Kidney (tissue), 14 donors: Measurements from ENCODE around the gene RNASE11. TPM values are rescaled to one million over a fixed set of nuclear protein-coding genes. Genes with fewer than 3 reads are reported as not detected.

ENCODE experiments used
- DNase-seq, 5 donors: peaks; one replicate each; pipeline ENCODE4 v3.0.0-alpha.2; 2013 to 2020
- FAIRE-seq: peaks from 2 replicates; lab custom pipeline; 2012; peaks lifted over from hg19 to GRCh38; lab: Jason Lieb, UNC
- H3K27ac ChIP-seq, 2 donors: one replicate each; pipeline ENCODE4 v1.7.0; 2013; ENCODE audit warnings: low read depth in 2 of 2, low read length in 2 of 2, inconsistent platforms in 1 of 2
- H3K27me3 ChIP-seq: one replicate; pipeline ENCODE4 v1.7.1; 2013; ENCODE audit warnings: low read length, inconsistent platforms; ENCODE audit not compliant: control insufficient read depth, insufficient read depth
- H3K36me3 ChIP-seq, 3 donors: one replicate each; pipeline versions ENCODE4 v1.7.0 to v1.7.1; 2013; ENCODE audit warnings: low read length in 3 of 3, control low read depth in 1 of 3, inconsistent platforms in 1 of 3; ENCODE audit not compliant: insufficient read depth in 3 of 3, control insufficient read depth in 2 of 3
- H3K4me1 ChIP-seq, 3 donors: one replicate each; pipeline versions ENCODE4 v1.7.0 to v1.7.1; 2013; ENCODE audit warnings: low read length in 3 of 3, inconsistent platforms in 1 of 3, low read depth in 1 of 3; ENCODE audit not compliant: control insufficient read depth in 2 of 3, insufficient read depth in 2 of 3
- H3K4me3 ChIP-seq, 3 donors: one replicate each; pipeline versions ENCODE4 v1.7.0 to v1.8.1; 2013; ENCODE audit warnings: low read length in 3 of 3, control low read depth in 1 of 3, inconsistent platforms in 1 of 3
- H3K9ac ChIP-seq, 3 donors: one replicate each; pipeline versions ENCODE4 v1.7.0 to v1.7.1; 2013; ENCODE audit warnings: low read length in 3 of 3, control low read depth in 1 of 3, inconsistent platforms in 1 of 3
- H3K9me3 ChIP-seq, 3 donors: one replicate each; pipeline versions ENCODE4 v1.7.0 to v1.7.1; 2013; ENCODE audit warnings: low read length in 3 of 3, control low read depth in 1 of 3, inconsistent platforms in 1 of 3; ENCODE audit not compliant: control insufficient read depth in 2 of 3, insufficient read depth in 1 of 3
- intact Hi-C: fragments of 100-400 bp; cut with DNase I; formaldehyde crosslinking; loops from one replicate; pipeline ENCODE4 v1.11.1; 2022
- polyA plus RNA-seq: library from polyadenylated mRNA; stranded (reverse); fragments of 350-450 nt; fragmentation: Illumina TruSeq; extraction: RNeasy Lipid Tissue Mini Kit (QIAGEN cat#74804); gene quantifications from one replicate; pipeline ENCODE4 v1.2.3, GENCODE V29; 2014; ENCODE audit warnings: low read depth, low replicate concordance; ENCODE audit not compliant: insufficient read depth
- total RNA-seq: library from RNA; stranded (reverse); fragmentation: NEBNext Ultra II Directional; extraction: Animal tissue kit (Norgen Biotek cat#: 25700); gene quantifications from one replicate; pipeline ENCODE4 v1.2.1, GENCODE V29; 2021
- TF ChIP-seq, protein P1 (sequence below): IDR thresholded peaks from 3 replicates; pipeline ENCODE4 v1.5.1; 2012; ENCODE audit warnings: mild to moderate bottlenecking, moderate library complexity, borderline replicate concordance; ENCODE audit not compliant: insufficient read depth; ENCODE audit errors: extremely low read depth
- donor health status: control.
- donor health status: control.
- donor health status: control.
- donor health status: control.
- donor health status: control.
- donor health status: DM: yes; HTN: yes; CAD: no.
- donor health status: Normal renal cell carcinoma (clear cell type).

Gene RNASE11
- total and polyA plus RNA-seq, 2 donors from 2014 or later, result not detected

DNA sequence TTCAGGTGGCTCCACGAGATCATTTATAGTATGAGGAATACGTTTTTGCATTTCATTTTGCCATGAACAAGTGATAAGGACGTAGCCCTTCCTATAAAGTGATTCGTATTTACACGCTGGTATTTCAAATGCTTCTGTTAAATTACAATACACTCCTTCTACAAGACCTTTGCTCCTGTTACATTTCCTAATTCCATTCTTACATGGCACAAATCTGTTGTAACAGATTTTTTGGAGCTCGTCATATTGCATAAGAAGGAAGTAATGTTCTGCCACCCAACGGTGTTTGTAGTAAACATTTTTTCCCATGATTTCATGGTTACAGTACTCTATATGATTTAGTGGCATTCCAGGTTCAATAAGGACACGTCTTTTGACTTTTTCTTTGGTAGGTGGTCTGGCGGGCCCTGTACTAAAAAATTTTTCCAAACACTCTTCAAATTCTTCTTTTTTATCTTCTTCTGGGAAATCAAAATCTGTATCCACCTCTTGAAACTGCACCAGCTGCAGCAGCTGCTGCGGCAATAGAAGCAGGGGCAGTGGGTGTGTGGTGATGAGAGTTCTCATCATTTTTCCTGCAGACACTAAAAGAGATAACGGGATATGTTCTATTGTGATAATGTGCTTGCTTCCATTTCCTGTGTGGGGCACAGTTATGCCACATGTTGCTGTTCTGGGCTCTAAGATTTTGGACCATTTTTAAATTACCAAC lies 31.1 kb downstream of the RNASE11 start:
- no peak overlapping the region for H3K4me3 ChIP-seq
- H3K4me1 ChIP-seq, result no peaks in the 10 kb centered on the region
- H3K27me3 ChIP-seq, result no peaks in the 10 kb centered on the region
- H3K9me3 ChIP-seq, result no peaks in the 10 kb centered on the region
- FAIRE-seq, result no peak
- H3K27ac ChIP-seq, result no peak overlapping the region
- no peak overlapping the region for H3K9ac ChIP-seq
- TF ChIP-seq, protein P1, sequence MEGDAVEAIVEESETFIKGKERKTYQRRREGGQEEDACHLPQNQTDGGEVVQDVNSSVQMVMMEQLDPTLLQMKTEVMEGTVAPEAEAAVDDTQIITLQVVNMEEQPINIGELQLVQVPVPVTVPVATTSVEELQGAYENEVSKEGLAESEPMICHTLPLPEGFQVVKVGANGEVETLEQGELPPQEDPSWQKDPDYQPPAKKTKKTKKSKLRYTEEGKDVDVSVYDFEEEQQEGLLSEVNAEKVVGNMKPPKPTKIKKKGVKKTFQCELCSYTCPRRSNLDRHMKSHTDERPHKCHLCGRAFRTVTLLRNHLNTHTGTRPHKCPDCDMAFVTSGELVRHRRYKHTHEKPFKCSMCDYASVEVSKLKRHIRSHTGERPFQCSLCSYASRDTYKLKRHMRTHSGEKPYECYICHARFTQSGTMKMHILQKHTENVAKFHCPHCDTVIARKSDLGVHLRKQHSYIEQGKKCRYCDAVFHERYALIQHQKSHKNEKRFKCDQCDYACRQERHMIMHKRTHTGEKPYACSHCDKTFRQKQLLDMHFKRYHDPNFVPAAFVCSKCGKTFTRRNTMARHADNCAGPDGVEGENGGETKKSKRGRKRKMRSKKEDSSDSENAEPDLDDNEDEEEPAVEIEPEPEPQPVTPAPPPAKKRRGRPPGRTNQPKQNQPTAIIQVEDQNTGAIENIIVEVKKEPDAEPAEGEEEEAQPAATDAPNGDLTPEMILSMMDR, result no peak
- DNase-seq, result no peak
- no peaks in the 10 kb centered on the region for H3K36me3 ChIP-seq
- intact Hi-C loops, result no loop called here

DNA sequence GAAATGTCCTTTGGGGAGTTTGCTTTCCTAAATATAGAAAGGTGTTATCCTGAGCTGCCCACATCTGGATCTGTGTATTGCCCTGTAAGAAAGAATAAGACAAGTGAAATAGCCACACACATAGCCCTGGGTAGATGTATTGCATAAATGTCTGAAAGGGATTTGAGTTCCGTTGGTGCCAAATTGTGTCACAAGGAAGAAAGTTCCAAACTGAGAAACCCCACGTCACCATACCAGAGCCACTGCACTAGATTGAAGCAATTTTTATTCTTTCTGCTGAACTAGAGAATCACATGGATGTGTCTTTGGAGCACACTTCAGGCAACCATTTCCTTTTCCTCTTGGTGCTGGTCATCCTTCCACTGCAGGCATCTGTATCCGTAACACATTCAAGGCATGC lies 32.0 kb downstream of the RNASE11 start:
- no peak for FAIRE-seq
- TF ChIP-seq, protein P1, result no peak

GRCh38 chr14:20553024-20553423 lies 34.8 kb downstream of the RNASE11 start:
- Histone ChIP-seq H3K9me3 (no peaks in the 10 kb centered on the region), H3K36me3 (no peaks in the 10 kb centered on the region), H3K9ac (no peak overlapping the region), H3K27ac (no peak overlapping the region), H3K27me3 (no peaks in the 10 kb centered on the region), H3K4me1 (no peaks in the 10 kb centered on the region), H3K4me3 (no peak overlapping the region)
- TF ChIP-seq, protein P1, result no peak
- DNase-seq (no peak), FAIRE-seq (no peak)
- intact Hi-C loops, result no loop called here

More for the DNA sequence above, 32.0 kb downstream of the RNASE11 start:
- no peak overlapping the region for H3K9ac ChIP-seq
- no peak overlapping the region for H3K27ac ChIP-seq
- H3K4me3 ChIP-seq, result no peak overlapping the region
- no peaks in the 10 kb centered on the region for H3K4me1 ChIP-seq
- no peaks in the 10 kb centered on the region for H3K27me3 ChIP-seq
- no peaks in the 10 kb centered on the region for H3K36me3 ChIP-seq
- H3K9me3 ChIP-seq, result no peaks in the 10 kb centered on the region
- intact Hi-C loops, result no loop called here
- no peak for DNase-seq

GRCh38 chr14:20551606-20552005 lies 36.2 kb downstream of the RNASE11 start:
- intact Hi-C loops, result no loop called here
- FAIRE-seq (no peak), DNase-seq (no peak)
- Histone ChIP-seq H3K4me3 (no peak overlapping the region), H3K9ac (no peak overlapping the region), H3K27me3 (no peaks in the 10 kb centered on the region), H3K4me1 (no peaks in the 10 kb centered on the region), H3K36me3 (no peaks in the 10 kb centered on the region), H3K9me3 (no peaks in the 10 kb centered on the region), H3K27ac (no peak overlapping the region)
- TF ChIP-seq, protein P1, result no peak
